Stimulated activated CD4-positive, alpha-beta T cell treated with anti-CD3 and anti-CD28 coated beads, Interleukin-4, amount 100 ng/mL, for 1 hour (primary cell): Measurements from ENCODE around the gene VDR.
A peak's percentile ranks its signal among the peaks of the same experiment; 100 is the strongest.

Experiments used
- DNase-seq: peaks from one replicate; pipeline ENCODE4 v3.0.0-alpha.2; 2020

VDR gene

GRCh38 chr12:47927346-47927745 lies 22.6 kb upstream of the VDR start:
- DNase-seq: no peak

GRCh38 chr12:47921907-47922306 lies 17.1 kb upstream of the VDR start:
- no peak for DNase-seq

- no peak for DNase-seq
Measured at GRCh38 chr12:47920913-47921312, 16.1 kb upstream of the VDR start.

GRCh38 chr12:47913081-47913480 lies 8.3 kb upstream of the VDR start:
- DNase-seq: no peak

GRCh38 chr12:47912556-47912955 lies 7.8 kb upstream of the VDR start:
- no peak for DNase-seq

GRCh38 chr12:47910981-47911380 lies 6.2 kb upstream of the VDR start:
- no peak for DNase-seq

GRCh38 chr12:47910486-47910885 lies 5.7 kb upstream of the VDR start:
- no peak for DNase-seq

- no peak for DNase-seq
Measured at GRCh38 chr12:47909839-47910465, 5.2 kb upstream of the VDR start.

- DNase-seq: no peak
Measured at GRCh38 chr12:47908738-47909137, 3.9 kb upstream of the VDR start.

GRCh38 chr12:47907851-47908454 lies 3.2 kb upstream of the VDR start:
- no peak for DNase-seq

- DNase-seq: peak; percentile 66
Measured at GRCh38 chr12:47903927-47904712, 674 bp downstream of the VDR start.

- DNase-seq: peak; percentile 22
Measured at GRCh38 chr12:47903151-47903611, 1.6 kb downstream of the VDR start.

- DNase-seq: no peak
Measured at GRCh38 chr12:47902131-47902639, 2.6 kb downstream of the VDR start.

- DNase-seq: no peak
Measured at GRCh38 chr12:47901718-47902093, 3.1 kb downstream of the VDR start.

GRCh38 chr12:47901063-47901717 lies 3.6 kb downstream of the VDR start:
- DNase-seq: no peak

GRCh38 chr12:47900131-47901062 lies 4.4 kb downstream of the VDR start:
- DNase-seq: no peak

GRCh38 chr12:47899466-47899865 lies 5.3 kb downstream of the VDR start:
- DNase-seq: no peak

GRCh38 chr12:47896633-47897032 lies 8.2 kb downstream of the VDR start:
- DNase-seq: no peak

- no peak for DNase-seq
Measured at GRCh38 chr12:47896022-47896421, 8.8 kb downstream of the VDR start.

GRCh38 chr12:47894652-47895051 lies 10.1 kb downstream of the VDR start:
- DNase-seq: no peak

- DNase-seq: no peak
Measured at GRCh38 chr12:47894068-47894467, 10.7 kb downstream of the VDR start.

- DNase-seq: no peak
Measured at GRCh38 chr12:47892819-47893218, 12.0 kb downstream of the VDR start.
